Body of pancreas (tissue), 4 donors: ENCODE data around the gene MUC12. TPM values are rescaled to one million over a fixed set of nuclear protein-coding genes. Genes with fewer than 3 reads are reported as not detected.

Experiments used
- ATAC-seq: fragments of 150-250 bp; one replicate; pipeline ENCODE4 v1.9.1; 2016
- DNase-seq, 4 donors: peaks; one replicate each; pipeline ENCODE4 v3.0.0-alpha.2; 2019
- H3K27ac ChIP-seq, 4 donors: fragments of 200-600 bp; sonication (generic); 1 replicate in 3 of 4; 2 replicates in 1 of 4; pipeline versions ENCODE4 v1.5.1 to v1.6.1; 2016 to 2019; ENCODE audit warnings: mild to moderate bottlenecking in 1 of 4, mixed read lengths in 1 of 4, moderate library complexity in 1 of 4
- H3K27me3 ChIP-seq, 2 donors: fragments of 200-600 bp; sonication (generic); one replicate each; pipeline ENCODE4 v1.6.0; 2016; ENCODE audit warnings: mild to moderate bottlenecking in 1 of 2
- H3K36me3 ChIP-seq, 2 donors: fragments of 200-600 bp; sonication (generic); replicated peaks in 1 of 2; 2 replicates each; pipeline ENCODE4 v1.5.1; 2016; ENCODE audit warnings: low read depth in 2 of 2; ENCODE audit not compliant: insufficient read depth in 1 of 2
- H3K4me1 ChIP-seq: fragments of 200-600 bp; sonication (generic); one replicate; pipeline ENCODE4 v1.6.0; 2016
- H3K4me3 ChIP-seq, 2 donors: fragments of 200-600 bp; sonication (generic); 1 replicate in 1 of 2; 2 replicates in 1 of 2; pipeline ENCODE4 v1.5.1; 2016 to 2019
- H3K9me3 ChIP-seq, 3 donors: fragments of 200-600 bp; sonication (generic); 1 replicate in 2 of 3; 2 replicates in 1 of 3; pipeline ENCODE4 v1.5.1; 2016
- POLR2A ChIP-seq, 3 donors: fragments of 450-650 bp; IDR thresholded peaks; one replicate each; pipeline ENCODE4 v1.6.1; 2016; ENCODE audit warnings: antibody characterized with exemption in 3 of 3, mild to moderate bottlenecking in 2 of 3
- WGBS, 2 donors: methylation state at CpG; one replicate each; pipeline ENCODE4 v1.1.5; 2017; 5-methylcytosine and 5-hydroxymethylcytosine counted together
- intact Hi-C: fragments of 100-400 bp; cut with DNase I; formaldehyde crosslinking; loops from one replicate; pipeline ENCODE4 v1.15.1; 2023
- total RNA-seq, 2 donors: library from RNA; depleted of rRNA; stranded (reverse); fragments of >200 nt; gene quantifications; one replicate each; pipeline ENCODE4 v1.1.0, GENCODE V29; 2016
- TF ChIP-seq, protein P1 (sequence below), 7 experiments: fragments of 450-650 bp in 4 of 7; fragments of 200-600 bp in 3 of 7; sonication (generic) in 3 of 7; IDR thresholded peaks; one replicate each; pipeline ENCODE4 v1.5.1; 2016 to 2019; ENCODE audit warnings: antibody characterized with exemption in 7 of 7

The MUC12 gene
- total RNA-seq, 2 donors from 2014 or later = not detected

DNA sequence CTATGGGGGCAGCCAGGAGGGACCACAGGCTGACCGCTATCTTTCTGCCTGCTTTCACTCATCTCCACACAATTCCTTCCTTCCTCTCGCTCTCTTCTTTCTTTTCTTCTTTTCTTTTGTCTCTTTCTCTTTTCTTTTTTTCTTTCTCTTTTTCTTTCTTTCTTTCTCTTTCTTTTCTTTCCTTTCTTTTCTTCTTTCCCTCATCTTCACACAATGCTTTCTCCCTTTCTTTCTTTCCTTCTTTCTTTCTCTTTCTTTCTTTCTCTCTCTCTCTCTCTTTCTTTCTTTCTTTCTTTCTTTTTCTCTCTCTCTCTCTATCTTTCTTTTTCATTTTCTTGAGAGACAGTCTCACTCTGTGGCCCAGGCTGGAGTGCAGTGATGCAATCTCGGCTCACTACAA lies 6.8 kb upstream of the MUC12 start:
- TF ChIP-seq, protein P1, sequence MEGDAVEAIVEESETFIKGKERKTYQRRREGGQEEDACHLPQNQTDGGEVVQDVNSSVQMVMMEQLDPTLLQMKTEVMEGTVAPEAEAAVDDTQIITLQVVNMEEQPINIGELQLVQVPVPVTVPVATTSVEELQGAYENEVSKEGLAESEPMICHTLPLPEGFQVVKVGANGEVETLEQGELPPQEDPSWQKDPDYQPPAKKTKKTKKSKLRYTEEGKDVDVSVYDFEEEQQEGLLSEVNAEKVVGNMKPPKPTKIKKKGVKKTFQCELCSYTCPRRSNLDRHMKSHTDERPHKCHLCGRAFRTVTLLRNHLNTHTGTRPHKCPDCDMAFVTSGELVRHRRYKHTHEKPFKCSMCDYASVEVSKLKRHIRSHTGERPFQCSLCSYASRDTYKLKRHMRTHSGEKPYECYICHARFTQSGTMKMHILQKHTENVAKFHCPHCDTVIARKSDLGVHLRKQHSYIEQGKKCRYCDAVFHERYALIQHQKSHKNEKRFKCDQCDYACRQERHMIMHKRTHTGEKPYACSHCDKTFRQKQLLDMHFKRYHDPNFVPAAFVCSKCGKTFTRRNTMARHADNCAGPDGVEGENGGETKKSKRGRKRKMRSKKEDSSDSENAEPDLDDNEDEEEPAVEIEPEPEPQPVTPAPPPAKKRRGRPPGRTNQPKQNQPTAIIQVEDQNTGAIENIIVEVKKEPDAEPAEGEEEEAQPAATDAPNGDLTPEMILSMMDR (IDR thresholded peaks at IDR 0.05) = no peak
- TF ChIP-seq POLR2A (IDR thresholded peaks at IDR 0.05) = no peak
- no peak for DNase-seq
- H3K27me3 ChIP-seq = peaks cover 0 to 36% of the 10 kb centered on the region in 2 donors
- peaks cover 19% of the 10 kb centered on the region for H3K4me1 ChIP-seq
- WGBS, 2 donors = 70 to 76% methylated on average over 3 of the region's 3 CpGs
- H3K36me3 ChIP-seq = no peaks in the 10 kb centered on the region
- no peak for ATAC-seq
- intact Hi-C loops = no loop called here
- H3K9me3 ChIP-seq = no peaks in the 10 kb centered on the region
- no peak overlapping the region for H3K4me3 ChIP-seq
- H3K27ac ChIP-seq = no peak overlapping the region

DNA sequence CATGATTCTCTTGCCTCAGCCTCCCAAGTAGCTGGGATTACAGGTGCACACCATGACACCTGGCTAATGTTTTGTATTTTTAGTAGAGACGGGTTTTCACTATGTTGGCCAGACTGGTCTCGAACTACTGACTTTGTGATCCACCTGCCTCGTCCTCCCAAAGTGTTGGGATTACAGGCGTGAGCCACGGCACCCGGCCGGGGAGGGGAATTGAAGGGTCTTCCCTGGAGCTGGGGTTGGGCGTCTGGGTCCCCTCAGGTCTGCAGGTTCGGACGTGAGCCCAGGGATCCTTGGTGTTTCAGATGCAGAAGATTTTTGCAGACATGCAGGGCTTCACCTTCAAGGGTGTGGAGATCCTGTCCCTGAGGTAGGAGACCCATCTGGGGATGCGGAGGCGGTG lies 6.0 kb upstream of the MUC12 start:
- H3K4me1 ChIP-seq = peaks cover 19% of the 10 kb centered on the region
- no peaks in the 10 kb centered on the region for H3K36me3 ChIP-seq
- DNase-seq (no peak), ATAC-seq (no peak)
- WGBS, 2 donors = 58 to 61% methylated on average over 12 of the region's 12 CpGs
- intact Hi-C loops = no loop called here
- no peak overlapping the region for H3K27ac ChIP-seq
- H3K9me3 ChIP-seq = no peaks in the 10 kb centered on the region
- H3K4me3 ChIP-seq = no peak overlapping the region
- H3K27me3 ChIP-seq = peaks cover 0 to 36% of the 10 kb centered on the region in 2 donors
- no peak for TF ChIP-seq POLR2A (IDR thresholded peaks at IDR 0.05)
- TF ChIP-seq, protein P1 (IDR thresholded peaks at IDR 0.05) = no peak

DNA sequence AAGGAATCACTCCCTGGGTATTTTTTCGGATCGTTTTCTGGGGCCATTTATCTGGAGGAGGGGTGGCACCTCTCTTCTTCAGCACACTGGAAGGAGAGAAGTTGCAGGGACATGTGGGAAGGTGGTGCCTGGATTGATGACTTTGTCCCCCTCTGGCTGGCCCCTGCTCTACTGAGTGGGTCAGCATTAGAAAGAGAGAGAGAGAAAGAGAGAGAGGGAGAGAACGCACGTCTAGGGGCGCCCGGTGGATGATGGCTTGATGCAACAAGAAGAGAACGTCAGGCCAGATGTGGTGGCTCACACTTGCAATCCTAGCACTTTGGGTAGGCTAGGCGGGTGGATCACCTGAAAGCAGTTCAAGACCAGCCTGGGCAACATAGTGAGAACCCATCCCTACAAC lies 5.5 kb upstream of the MUC12 start:
- Histone ChIP-seq H3K9me3 (no peaks in the 10 kb centered on the region), H3K27me3 (peaks cover 0 to 36% of the 10 kb centered on the region in 2 donors), H3K27ac (no peak overlapping the region), H3K36me3 (no peaks in the 10 kb centered on the region), H3K4me3 (no peak overlapping the region), H3K4me1 (peaks cover 19% of the 10 kb centered on the region)
- ATAC-seq = no peak
- TF ChIP-seq, protein P1 (IDR thresholded peaks at IDR 0.05) = no peak
- TF ChIP-seq POLR2A (IDR thresholded peaks at IDR 0.05) = no peak
- 60 to 68% methylated on average over 8 of the region's 8 CpGs for WGBS, 2 donors
- intact Hi-C loops = no loop called here
- no peak for DNase-seq

DNA sequence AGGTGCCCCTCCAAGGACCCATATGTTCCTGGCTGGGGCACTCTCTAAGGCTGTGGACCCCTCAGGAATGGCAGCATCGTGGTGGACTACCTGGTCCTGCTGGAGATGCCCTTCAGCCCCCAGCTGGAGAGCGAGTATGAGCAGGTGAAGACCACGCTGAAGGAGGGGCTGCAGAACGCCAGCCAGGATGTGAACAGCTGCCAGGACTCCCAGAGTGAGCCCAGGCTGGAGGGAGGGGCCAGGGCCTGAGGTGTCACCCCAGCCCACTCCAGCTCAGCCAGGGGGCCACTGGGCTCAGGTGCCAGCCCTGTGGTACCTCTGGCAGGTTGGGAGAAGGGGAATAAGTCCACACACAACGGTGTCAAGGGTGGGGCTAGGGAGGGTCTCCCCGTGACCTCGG lies 4.7 kb upstream of the MUC12 start:
- Histone ChIP-seq H3K4me3 (no peak overlapping the region), H3K27ac (no peak overlapping the region), H3K4me1 (peaks cover 19% of the 10 kb centered on the region), H3K36me3 (no peaks in the 10 kb centered on the region), H3K9me3 (no peaks in the 10 kb centered on the region), H3K27me3 (peaks cover 0 to 38% of the 10 kb centered on the region in 2 donors)
- TF ChIP-seq, protein P1 (IDR thresholded peaks at IDR 0.05) = no peak
- TF ChIP-seq POLR2A (IDR thresholded peaks at IDR 0.05) = no peak
- intact Hi-C loops = no loop called here
- no peak for DNase-seq
- 23 to 26% methylated on average over 6 to 7 of the region's 7 CpGs for WGBS, 2 donors
- ATAC-seq = no peak

DNA sequence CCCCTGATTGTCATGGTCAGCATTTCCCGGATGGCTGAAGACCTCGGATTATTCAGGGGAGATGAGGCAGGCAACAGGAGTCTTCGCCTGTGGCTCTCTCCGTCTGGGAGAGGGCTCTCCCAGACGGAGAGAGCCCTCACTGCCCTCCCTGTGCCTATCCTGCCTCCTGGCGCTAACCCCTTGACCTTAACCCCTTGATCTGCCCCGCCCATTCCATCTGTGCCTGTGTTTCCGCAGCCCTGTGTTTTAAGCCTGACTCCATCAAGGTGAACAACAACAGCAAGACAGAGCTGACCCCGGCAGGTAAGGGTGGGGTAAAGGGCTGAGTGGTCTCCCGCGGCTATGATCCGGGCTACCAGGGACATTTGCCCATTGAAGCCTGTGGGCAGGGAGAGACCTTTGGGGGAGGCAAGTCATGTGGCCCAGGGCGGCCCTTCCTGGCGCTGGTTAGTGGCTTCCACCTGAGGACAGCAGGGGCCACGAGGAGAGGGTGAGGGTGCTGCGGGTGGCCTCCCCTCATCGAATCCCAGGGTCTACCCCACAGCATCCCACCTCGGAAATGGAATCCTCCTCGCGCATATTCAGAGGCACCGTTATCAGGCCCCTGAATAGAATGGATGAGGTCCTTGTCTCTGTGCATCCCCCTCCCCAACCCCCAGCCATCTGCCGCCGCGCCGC lies 4.2 kb upstream of the MUC12 start:
- peaks cover 0 to 41% of the 10 kb centered on the region in 2 donors for H3K27me3 ChIP-seq
- intact Hi-C loops = no loop called here

More for the DNA sequence above, 4.2 kb upstream of the MUC12 start:
- 18% methylated on average over 24 to 25 of the region's 25 CpGs for WGBS, 2 donors
- peaks cover 19% of the 10 kb centered on the region for H3K4me1 ChIP-seq
- H3K36me3 ChIP-seq = no peaks in the 10 kb centered on the region
- DNase-seq (no peak), ATAC-seq (no peak)
- TF ChIP-seq, protein P1 (IDR thresholded peaks at IDR 0.05) = no peak
- H3K9me3 ChIP-seq = no peaks in the 10 kb centered on the region
- H3K27ac ChIP-seq = no peak overlapping the region
- H3K4me3 ChIP-seq = no peak overlapping the region
